Stimulated activated CD8-positive, alpha-beta memory T cell treated with anti-CD3 and anti-CD28 coated beads, Interleukin-2, amount 100 ng/mL, for 1 hour (primary cell): ENCODE data around the gene CAMK2G.

Source experiments
- DNase-seq, 2 donors: peaks; one replicate each; pipeline ENCODE4 v3.0.0-alpha.2; 2020; ENCODE audit warnings: low read depth in 2 of 2

The CAMK2G gene

GRCh38 chr10:73771722-73772280 lies 102.6 kb downstream of the CAMK2G start:
- peak; percentile 68 for DNase-seq

GRCh38 chr10:73769396-73769795 lies 105.0 kb downstream of the CAMK2G start:
- no peak for DNase-seq

GRCh38 chr10:73768881-73769280 lies 105.5 kb downstream of the CAMK2G start:
- peak in 1 of 2 donors; percentile 41 for DNase-seq

GRCh38 chr10:73765066-73765465 lies 109.3 kb downstream of the CAMK2G start:
- no peak for DNase-seq

GRCh38 chr10:73763343-73763742 lies 111.0 kb downstream of the CAMK2G start:
- DNase-seq = no peak

GRCh38 chr10:73762915-73763314 lies 111.4 kb downstream of the CAMK2G start:
- DNase-seq = no peak
